ENCODE results near the gene DENND2D.

Gene DENND2D

DNA sequence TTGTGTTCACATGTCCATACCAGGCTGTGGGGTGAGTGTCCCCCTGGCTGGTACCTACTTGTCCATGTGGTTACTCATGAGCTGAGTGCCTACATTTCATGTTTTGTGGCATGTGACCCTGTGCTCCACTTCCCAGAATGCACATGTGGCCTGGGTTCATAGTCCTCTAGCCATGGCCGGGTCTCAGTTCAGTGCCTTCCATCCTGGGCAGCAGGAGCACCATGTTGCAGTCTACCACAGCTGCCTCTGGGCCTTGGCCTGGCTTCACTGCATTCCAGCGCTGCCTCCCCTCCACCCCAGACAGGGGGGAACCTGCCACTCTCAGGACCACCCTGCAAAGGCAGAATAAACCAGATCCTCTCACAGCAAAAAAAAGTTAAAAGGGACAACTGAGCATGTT, 54.9 kb downstream of the DENND2D start:
- in situ Hi-C loops (cut with MboI; ENCODE audit: low pct_unique_long_range_greater_than_20kb, low sequenced_read_pairs, unreplicated experiment), result no loop called here
- DNase-seq (ENCODE audit: low spot score), result no peak
- TF ChIP-seq, protein P1, sequence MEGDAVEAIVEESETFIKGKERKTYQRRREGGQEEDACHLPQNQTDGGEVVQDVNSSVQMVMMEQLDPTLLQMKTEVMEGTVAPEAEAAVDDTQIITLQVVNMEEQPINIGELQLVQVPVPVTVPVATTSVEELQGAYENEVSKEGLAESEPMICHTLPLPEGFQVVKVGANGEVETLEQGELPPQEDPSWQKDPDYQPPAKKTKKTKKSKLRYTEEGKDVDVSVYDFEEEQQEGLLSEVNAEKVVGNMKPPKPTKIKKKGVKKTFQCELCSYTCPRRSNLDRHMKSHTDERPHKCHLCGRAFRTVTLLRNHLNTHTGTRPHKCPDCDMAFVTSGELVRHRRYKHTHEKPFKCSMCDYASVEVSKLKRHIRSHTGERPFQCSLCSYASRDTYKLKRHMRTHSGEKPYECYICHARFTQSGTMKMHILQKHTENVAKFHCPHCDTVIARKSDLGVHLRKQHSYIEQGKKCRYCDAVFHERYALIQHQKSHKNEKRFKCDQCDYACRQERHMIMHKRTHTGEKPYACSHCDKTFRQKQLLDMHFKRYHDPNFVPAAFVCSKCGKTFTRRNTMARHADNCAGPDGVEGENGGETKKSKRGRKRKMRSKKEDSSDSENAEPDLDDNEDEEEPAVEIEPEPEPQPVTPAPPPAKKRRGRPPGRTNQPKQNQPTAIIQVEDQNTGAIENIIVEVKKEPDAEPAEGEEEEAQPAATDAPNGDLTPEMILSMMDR (IDR thresholded peaks at IDR 0.05; ENCODE audit: extremely low read depth, insufficient read depth, missing control alignments), result no peak

DNA sequence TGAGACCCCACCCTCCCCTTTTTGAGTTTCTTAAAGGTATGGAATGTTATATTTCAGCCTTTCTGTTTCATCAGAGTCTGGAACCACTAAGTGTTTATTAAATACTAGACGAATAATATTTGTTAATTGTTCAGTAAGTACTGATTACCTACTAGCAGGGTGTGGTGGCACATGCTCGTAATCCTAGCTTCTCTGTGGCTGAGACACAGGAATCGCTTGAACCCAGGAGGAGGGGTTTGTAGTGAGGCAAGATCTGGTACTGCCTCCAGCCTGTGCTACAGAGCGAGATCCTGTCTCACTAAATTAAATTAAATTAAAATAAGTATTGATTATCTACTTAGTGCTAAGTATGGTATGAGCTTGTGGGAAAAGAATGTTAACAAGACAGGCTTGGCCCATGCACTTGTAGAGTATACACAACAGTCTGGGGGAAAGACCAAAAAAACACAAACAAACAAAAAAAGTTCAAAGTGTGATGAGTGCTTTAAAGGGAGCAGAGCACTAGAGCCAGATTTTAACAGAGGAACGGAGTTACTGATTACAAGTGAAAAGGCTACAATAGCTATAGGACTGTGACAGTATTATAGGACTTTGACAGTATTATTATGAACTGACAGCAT, 58.0 kb downstream of the DENND2D start:
- in situ Hi-C loops (cut with MboI; ENCODE audit: low pct_unique_long_range_greater_than_20kb, low sequenced_read_pairs, unreplicated experiment), result no loop called here
- TF ChIP-seq, protein P1 (IDR thresholded peaks at IDR 0.05; ENCODE audit: extremely low read depth, insufficient read depth, missing control alignments), result no peak
- no peak for DNase-seq (ENCODE audit: low spot score)

- no peak for DNase-seq (ENCODE audit: low spot score)
- in situ Hi-C loops (cut with MboI; ENCODE audit: low pct_unique_long_range_greater_than_20kb, low sequenced_read_pairs, unreplicated experiment), result no loop called here
- TF ChIP-seq, protein P1 (IDR thresholded peaks at IDR 0.05; ENCODE audit: extremely low read depth, insufficient read depth, missing control alignments), result no peak
Observed at GRCh38 chr1:111141245-111142220, 58.9 kb downstream of the DENND2D start.

- no peak for DNase-seq (ENCODE audit: low spot score)
- in situ Hi-C loops (cut with MboI; ENCODE audit: low pct_unique_long_range_greater_than_20kb, low sequenced_read_pairs, unreplicated experiment), result no loop called here
- TF ChIP-seq, protein P1 (IDR thresholded peaks at IDR 0.05; ENCODE audit: extremely low read depth, insufficient read depth, missing control alignments), result no peak
Observed at GRCh38 chr1:111140680-111140967, 59.8 kb downstream of the DENND2D start.

DNA sequence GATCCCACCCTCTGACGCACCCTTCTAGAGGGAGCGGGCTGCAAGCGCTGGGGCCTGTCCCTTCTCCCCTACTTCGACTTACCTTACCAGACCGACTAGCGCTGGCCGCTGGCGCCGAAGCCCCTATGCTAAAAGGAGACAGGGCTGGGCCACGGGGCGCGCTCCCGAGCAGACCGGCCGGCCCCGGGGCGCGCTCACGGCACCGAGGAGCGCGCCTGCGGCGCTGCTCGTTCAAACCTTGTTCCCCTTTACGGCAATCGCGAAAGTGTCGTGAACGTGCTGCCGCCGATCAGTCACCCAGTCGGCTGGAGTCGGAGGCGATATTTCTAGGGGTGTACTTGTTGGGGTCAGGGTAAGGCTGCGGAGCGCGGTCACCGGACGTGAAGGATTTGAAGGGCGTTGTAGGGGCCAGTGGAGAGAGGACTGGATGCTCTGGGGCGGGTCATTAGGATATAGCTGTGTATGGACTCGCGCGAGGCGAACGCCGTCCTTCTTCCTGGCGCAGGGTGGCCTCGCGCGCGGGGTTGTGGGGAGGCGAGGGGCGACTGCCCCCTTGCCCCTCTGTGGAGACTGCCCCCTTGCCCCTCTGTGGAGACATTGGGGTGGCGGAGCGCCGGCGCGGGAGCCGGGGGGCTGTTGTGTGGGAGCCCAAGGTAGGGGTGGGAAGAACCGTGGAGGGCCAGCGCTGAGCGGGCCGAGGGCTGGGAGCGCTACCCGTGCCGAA, 60.3 kb downstream of the DENND2D start, which contains the start of the genes CEPT1 and DRAM2:
Gene CEPT1, plus strand, starts transcription at position 268 of the 724 bp plus-strand sequence. CDS start 7,492 bp downstream, outside the sequence.
Gene DRAM2, minus strand, starts transcription at position 138 of the 724 bp plus-strand sequence. CDS start 8,539 bp downstream, outside the sequence.
- in situ Hi-C loops (cut with MboI; ENCODE audit: low pct_unique_long_range_greater_than_20kb, low sequenced_read_pairs, unreplicated experiment), result no loop called here
- DNase-seq (ENCODE audit: low spot score), result peak; percentile 94
- TF ChIP-seq, protein P1 (IDR thresholded peaks at IDR 0.05; ENCODE audit: extremely low read depth, insufficient read depth, missing control alignments), result no peak

DNA sequence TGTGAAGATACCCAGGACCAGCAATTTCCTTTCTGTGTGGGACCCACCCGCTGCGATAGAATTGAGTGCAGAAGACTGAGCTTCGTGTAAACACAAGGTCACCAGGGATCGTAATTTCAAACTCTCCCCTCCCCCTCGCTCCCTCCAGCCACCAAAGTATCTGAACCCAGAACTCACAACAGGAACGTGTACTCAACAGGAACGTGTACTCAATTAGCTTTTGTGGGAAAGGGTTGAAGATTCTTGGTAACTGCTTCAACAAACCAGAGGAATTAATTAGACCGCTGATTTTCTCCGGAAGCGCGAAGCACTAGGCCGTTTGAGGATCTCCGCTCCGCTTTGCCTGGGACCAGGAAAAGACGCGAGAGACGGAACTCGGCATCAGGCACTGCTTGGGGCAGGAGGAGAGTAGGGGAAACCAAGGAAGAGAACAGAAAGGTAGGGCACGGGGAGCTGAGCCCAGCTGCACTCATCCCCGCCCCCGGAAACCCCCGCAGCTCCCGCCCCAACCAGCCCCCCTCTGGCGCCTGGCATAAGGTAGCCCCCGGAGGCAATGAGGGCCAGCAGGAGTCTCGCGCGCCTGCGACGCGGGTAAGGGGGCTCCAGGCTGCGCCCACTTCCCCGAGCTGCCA, 61.0 kb downstream of the DENND2D start:
- peak; percentile 54 for DNase-seq (ENCODE audit: low spot score)
- in situ Hi-C loops (cut with MboI; ENCODE audit: low pct_unique_long_range_greater_than_20kb, low sequenced_read_pairs, unreplicated experiment), result no loop called here
- TF ChIP-seq, protein P1 (IDR thresholded peaks at IDR 0.05; ENCODE audit: extremely low read depth, insufficient read depth, missing control alignments), result no peak
